Ramos (cell line): Measurements from ENCODE around the gene WDR90.

Experiments used
- in situ Hi-C: fragments of 300-500 bp; cut with MboI; formaldehyde crosslinking; loops from one replicate; pipeline ENCODE4 v1.14.3; 2022; ENCODE audit warnings: low sequenced_read_pairs; ENCODE audit not compliant: unreplicated experiment

WDR90 gene

DNA sequence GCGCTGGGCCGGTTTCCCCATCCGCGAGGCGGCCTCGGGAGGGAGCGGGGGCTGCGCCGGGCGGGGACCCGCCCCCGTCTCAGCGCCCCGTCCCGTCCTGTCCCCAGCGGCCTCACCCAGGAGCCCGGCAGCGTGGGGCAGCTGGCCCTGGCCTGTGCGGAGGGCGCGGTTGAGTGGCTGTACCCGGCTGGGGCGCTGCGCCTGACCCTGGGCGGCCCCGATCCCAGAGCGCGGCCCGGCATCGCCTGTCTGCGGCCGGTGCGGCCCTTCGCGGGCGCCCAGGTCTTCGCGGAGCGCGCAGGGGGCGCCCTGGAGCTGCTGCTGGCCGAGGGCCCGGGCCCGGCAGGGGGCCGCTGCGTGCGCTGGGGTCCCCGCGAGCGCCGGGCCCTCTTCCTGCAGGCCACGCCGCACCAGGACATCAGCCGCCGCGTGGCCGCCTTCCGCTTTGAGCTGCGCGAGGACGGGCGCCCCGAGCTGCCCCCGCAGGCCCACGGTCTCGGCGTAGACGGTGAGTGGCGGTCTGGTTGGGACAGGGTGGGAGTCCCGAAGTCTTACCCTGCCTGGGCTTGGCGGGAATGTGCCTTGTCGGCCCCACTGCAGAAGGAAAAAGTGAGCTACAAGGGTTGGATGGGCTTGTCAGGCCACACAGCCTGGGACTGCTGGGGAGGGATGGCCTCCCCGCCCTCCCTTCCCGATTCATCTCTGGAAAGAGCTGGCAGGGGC is 66.5 kb downstream of the WDR90 start:
- in situ Hi-C loops, result loop anchor here (25.0 kb wide), 1 partner anchor 347 kb away; the partner anchor contains the start of gene SSTR5

DNA sequence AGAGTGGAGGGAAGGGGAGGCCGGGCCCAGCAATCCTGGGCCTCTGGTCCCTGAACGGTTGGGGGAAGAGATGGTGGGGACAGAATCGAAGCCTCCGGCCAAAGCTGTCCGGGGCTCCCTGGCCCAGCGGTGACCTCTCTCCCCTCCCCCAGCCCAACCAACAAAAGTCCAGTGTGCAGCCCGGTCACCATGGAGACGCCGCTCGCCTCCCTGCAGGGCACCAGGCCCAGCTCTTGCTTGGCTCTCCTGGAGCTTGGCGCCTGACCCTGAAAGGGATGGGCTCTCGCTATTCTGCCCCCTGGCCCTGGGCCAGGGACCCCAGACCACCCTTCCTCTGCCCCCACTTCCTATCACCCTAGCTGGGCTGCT is 67.0 kb downstream of the WDR90 start:
- in situ Hi-C loops, result loop anchor here (25.0 kb wide), 1 partner anchor 346 kb away; the partner anchor contains the start of gene SSTR5

DNA sequence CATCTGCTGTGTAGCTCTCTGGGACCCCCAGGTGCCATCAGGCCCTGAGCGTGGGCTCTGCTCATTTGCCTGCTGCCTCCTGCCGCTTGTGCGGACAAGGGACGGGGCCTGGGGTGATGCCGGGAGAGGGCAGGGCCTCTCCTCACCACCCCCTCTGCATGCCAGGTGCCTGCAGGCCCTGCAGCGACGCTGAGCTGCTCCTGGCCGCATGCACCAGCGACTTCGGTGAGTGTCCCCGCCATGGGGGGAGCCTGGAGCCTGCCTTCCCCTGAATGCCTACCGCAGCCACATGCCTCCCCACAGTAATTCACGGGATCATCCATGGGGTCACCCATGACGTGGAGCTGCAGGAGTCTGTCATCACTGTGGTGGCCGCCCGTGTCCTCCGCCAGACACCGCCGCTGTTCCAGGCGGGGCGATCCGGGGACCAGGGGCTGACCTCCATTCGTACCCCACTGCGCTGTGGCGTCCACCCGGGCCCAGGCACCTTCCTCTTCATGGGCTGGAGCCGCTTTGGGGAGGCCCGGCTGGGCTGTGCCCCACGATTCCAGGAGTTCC is 67.7 kb downstream of the WDR90 start:
- in situ Hi-C loops, result loop anchor here (25.0 kb wide), 1 partner anchor 345 kb away; the partner anchor contains the start of gene SSTR5
